Endothelial cell (in vitro differentiated cells): Measurements from ENCODE around the gene TRIM68. TPM values are rescaled to one million over a fixed set of nuclear protein-coding genes. Genes with fewer than 3 reads are reported as not detected.
A peak's percentile ranks its signal among the peaks of the same experiment; 100 is the strongest.

Source experiments
- DNase-seq: peaks from one replicate; pipeline ENCODE4 v3.0.0; 2021; ENCODE audit warnings: low spot score
- H3K27ac Mint-ChIP-seq: one replicate; pipeline ENCODE4 v1.8.0; 2021; ENCODE audit warnings: mixed read lengths, inconsistent platforms; ENCODE audit not compliant: unreplicated experiment
- H3K27me3 Mint-ChIP-seq: one replicate; pipeline ENCODE4 v1.8.0; 2021; ENCODE audit warnings: mild to moderate bottlenecking, moderate library complexity, mixed read lengths, inconsistent platforms; ENCODE audit not compliant: unreplicated experiment
- H3K36me3 Mint-ChIP-seq: one replicate; pipeline ENCODE4 v1.8.0; 2021; ENCODE audit warnings: mild to moderate bottlenecking, low read depth, mixed read lengths, inconsistent platforms; ENCODE audit not compliant: unreplicated experiment
- H3K4me1 Mint-ChIP-seq: one replicate; pipeline ENCODE4 v1.8.0; 2021; ENCODE audit warnings: mild to moderate bottlenecking, mixed read lengths, inconsistent platforms; ENCODE audit not compliant: unreplicated experiment
- H3K4me3 Mint-ChIP-seq: one replicate; pipeline ENCODE4 v1.8.0; 2021; ENCODE audit warnings: mild to moderate bottlenecking, mixed read lengths, inconsistent platforms; ENCODE audit not compliant: unreplicated experiment
- H3K9me3 Mint-ChIP-seq: one replicate; pipeline ENCODE4 v1.8.0; 2021; ENCODE audit warnings: mixed read lengths, inconsistent platforms; ENCODE audit not compliant: unreplicated experiment
- CTCF ChIP-seq: fragments of 200-600 bp; sonication (generic); IDR thresholded peaks from one replicate; pipeline ENCODE4 v1.5.0; 2021; ENCODE audit warnings: antibody characterized with exemption; ENCODE audit not compliant: unreplicated experiment
- total RNA-seq: library from RNA; stranded (reverse); fragmentation: NEBNext Ultra II Directional; extraction: Animal tissue kit (Norgen Biotek cat#: 25700); gene quantifications from one replicate; pipeline ENCODE4 v1.2.1, GENCODE V29; 2021; ENCODE audit not compliant: unreplicated experiment

Gene TRIM68
- total RNA-seq, 1 donor from 2014 or later: 15.2 TPM

GRCh38 chr11:4551346-4551979, 56.6 kb downstream of the TRIM68 start:
- H3K4me1 Mint-ChIP-seq: no peaks in the 10 kb centered on the region
- DNase-seq: no peak

More at GRCh38 chr11:4551346-4551979, 56.6 kb downstream of the TRIM68 start:
- H3K27me3 Mint-ChIP-seq: peaks cover 3% of the 10 kb centered on the region
- H3K4me3 Mint-ChIP-seq: no peak overlapping the region
- no peaks in the 10 kb centered on the region for H3K36me3 Mint-ChIP-seq
- no peak overlapping the region for H3K27ac Mint-ChIP-seq
- TF ChIP-seq CTCF: peak; percentile 41
- H3K9me3 Mint-ChIP-seq: no peaks in the 10 kb centered on the region

Other genes with a start within 250 kb of the TRIM68 start
- gene OR52B4, start 239.8 kb downstream of the TRIM68 start, total RNA-seq: not detected
- 28.1 TPM for gene TRIM21, start 214.5 kb downstream of the TRIM68 start, total RNA-seq
- gene OR52K2, start 158.9 kb downstream of the TRIM68 start, total RNA-seq: not detected
- not detected for gene OR52K1, start 125.6 kb downstream of the TRIM68 start, total RNA-seq
- not detected for gene OR52M1, start 63.0 kb downstream of the TRIM68 start, total RNA-seq
- not detected for gene OR52I2, start 26.5 kb downstream of the TRIM68 start, total RNA-seq
- gene OR52I1, start 14.2 kb downstream of the TRIM68 start, total RNA-seq: not detected
- not detected for gene OR51D1, start 29.2 kb upstream of the TRIM68 start, total RNA-seq
- gene OR51E1, start 35.8 kb upstream of the TRIM68 start, total RNA-seq: not detected
- gene OR51E2, start 89.6 kb upstream of the TRIM68 start, total RNA-seq: not detected
- not detected for gene MMP26, start 96.6 kb upstream of the TRIM68 start, total RNA-seq
- not detected for gene OR51F1, start 161.7 kb upstream of the TRIM68 start, total RNA-seq
- gene OR52R1, start 196.1 kb upstream of the TRIM68 start, total RNA-seq: not detected
- not detected for gene OR51F2, start 213.1 kb upstream of the TRIM68 start, total RNA-seq
- not detected for gene OR51S1, start 241.0 kb upstream of the TRIM68 start, total RNA-seq